HG03460 (cell line): Measurements from ENCODE around the gene CMC2.
A peak's percentile ranks its signal among the peaks of the same experiment; 100 is the strongest.

Experiments
- ATAC-seq: cut with Tn5 transposase; IDR thresholded peaks from one replicate; pipeline ENCODE4 v1.9.1; 2021; ENCODE audit not compliant: unreplicated experiment

The CMC2 gene

DNA sequence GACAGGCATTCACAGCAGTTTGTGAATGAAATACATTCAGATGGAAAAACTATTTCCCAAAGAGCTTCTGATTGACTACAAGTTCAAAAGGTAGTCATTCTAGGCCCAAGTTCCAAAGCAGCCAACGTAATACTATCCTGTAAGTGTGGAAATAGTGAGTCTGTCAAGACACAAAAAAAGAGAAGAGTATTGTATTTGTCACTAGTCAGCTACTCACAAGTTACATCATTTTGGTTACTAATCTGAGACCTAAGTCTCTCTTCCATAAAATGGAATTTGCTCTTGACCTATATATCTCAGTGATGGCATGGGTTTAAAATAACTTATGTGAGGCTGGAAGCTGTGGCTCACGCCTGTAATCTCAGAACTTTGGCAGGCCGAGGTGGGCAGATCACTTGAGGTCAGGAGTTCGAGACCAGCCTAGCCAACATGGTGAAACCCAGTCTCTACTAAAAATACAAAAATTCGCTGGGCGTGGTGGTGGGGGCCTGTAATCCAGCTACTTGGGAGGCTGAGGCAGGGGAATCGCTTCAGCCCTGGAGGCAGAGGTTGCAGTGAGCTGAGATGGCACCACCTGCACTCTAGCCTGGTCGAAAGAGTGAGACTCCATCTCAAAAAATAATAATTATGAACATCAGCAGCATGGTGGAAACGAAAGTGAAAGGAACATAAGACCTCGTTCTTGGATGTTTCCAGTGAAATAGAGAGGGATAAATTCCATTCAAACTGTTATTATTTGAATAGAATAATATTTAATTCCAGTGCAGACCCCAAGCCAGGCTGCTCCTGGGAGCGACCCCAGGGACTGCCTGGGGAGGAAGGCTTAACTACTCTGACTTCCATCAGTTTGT is 2.9 kb downstream of the CMC2 start:
- ATAC-seq = no peak

DNA sequence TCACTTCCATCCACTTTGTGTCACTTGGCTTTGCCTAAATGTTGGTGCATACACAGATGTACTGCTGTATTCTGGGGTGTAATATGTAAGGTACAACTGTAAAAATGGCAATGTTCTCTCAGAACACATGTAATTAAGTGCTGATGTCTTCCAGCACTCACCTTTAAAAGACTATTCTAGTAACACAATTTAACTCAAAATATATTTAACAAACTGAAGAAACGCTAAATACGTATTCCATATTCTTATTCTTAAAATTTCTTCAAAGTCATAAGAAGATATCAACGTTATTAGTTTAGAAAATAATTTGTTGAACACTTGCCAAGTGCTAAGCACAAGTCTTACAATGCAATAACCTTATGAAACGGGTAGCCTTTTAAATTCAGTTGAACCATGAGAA is 3.6 kb downstream of the CMC2 start:
- ATAC-seq = no peak

DNA sequence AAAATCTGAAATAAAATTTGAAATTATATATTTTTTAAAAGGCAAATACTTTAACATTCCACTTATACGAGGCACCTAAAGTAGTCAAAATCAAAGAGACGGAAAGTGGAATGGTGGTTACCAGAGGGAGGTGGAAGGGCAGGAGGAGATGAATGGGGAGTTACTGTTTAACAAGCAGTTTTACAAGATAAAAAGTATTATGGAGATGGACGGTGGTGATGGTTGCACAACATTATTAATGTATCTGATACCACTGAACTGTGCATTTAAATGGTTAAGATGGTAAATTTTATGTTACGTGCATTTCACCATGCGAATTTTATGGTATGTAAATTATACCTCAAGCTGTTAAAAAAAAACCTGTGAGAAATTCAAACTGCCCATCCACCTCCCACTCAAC is 5.4 kb downstream of the CMC2 start:
- ATAC-seq = no peak

DNA sequence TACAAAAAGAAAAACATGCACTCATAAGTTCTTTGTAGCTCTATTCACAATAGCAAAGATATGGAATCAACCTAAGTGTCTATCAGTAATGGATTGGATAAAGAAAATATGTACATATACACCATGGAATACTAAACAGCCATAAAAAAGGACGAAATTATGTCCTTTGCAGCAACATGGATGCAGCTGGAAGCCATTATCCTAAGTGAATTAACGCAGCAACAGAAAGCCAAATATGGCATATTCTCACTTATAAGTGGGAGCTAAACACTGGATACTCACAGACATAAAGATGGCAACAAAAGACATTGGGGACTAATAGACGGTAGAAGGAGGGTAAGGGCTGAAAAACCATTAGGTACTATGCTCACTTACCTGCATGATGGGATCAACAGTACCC is 5.8 kb downstream of the CMC2 start:
- no peak for ATAC-seq

DNA sequence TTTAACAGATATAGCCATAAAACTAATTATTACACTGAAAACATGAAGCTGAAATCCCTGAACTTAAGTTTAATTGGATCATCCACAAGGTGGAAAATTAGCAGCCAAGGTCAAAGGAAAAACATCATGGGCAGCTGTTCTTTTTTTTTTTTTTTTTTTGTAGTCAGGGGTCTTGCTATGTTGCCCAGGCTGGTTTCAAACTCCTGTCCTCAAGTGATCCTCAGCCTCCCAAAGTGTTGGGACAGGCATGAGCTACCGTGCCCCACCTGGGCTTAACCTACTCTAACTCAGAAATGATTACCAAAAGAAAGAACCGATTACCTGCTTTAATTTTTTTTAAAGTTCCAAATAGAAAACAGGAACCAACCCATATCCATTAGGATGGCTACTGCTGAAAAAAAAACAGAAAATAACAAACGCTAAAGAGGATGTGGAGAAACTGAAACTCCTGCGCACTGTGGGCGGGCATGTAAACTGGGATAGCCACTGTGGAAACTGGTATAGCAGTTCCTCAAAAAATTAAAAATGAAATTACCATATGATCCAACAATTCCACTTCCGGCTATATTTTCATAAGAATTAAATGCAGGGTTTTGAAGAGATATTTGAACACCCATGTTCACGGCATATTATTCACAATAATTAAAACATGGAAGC is 8.6 kb downstream of the CMC2 start:
- ATAC-seq = no peak

DNA sequence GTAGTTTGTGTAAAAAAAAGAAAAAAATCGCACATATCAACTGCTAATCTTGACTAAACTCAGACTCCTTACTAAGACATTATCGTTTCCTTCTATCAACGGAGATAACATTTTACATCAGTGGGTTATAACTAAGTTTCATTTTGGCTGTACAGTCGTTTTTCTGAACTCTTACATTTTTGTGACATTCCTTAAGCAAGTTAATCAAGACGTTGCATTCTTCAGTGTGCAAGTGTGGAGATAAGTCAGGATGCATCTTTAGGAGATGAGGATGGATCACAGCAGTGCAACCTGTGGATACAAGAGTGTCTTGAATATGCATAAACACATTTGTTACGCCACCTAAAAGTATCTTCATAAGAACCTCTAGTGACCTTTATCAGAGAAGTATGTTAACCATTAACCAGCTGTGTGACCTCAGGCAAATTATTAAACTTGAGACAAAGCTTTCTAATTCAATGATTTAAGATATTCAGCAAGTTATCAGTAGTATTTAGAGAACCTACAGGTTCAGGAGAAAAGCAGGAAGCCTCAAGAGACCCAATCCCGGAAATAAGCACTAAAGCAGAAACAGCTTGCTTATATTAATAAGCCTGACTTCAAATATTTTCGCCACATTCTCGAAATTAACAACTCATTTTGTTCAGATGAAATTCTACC is 9.4 kb downstream of the CMC2 start:
- ATAC-seq = peak; percentile 68

DNA sequence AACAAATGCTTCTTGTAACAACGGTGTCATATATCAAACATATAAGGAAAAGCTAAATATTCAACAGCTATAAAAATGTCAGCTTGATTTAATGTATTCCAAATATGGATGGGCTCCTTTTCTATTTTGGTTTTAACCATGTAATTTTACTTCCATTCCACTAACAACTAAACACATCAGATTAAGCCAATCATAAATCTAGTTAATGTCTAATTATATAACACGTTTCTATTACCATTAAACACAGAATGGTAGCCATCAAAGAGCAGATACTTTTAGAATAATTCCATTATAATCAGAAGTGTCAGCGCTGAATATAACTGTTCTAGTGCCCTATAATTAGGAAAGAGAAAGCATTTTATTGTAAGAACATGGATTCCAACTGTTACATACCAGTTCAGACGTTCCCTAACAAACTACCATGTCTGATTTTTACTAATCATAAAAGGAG is 10.0 kb downstream of the CMC2 start:
- ATAC-seq = peak; percentile 17

DNA sequence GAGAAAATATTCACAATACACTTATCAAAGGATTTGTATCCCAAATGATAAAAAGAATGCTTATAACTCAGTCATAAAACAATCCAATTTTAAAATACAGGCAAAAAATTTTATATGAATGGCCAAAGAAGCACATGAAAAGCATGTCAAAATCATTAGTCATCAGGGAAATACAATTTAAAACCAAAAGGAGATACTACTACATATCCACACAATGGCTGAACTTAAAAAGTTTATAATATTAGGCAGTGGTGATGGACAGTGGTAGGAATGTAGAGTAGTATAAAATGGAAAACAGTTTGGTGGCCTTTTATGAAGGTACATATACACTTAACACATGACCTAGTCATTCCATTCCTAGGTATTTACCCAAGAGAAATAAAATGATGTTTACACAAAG is 12.2 kb downstream of the CMC2 start:
- ATAC-seq = no peak

DNA sequence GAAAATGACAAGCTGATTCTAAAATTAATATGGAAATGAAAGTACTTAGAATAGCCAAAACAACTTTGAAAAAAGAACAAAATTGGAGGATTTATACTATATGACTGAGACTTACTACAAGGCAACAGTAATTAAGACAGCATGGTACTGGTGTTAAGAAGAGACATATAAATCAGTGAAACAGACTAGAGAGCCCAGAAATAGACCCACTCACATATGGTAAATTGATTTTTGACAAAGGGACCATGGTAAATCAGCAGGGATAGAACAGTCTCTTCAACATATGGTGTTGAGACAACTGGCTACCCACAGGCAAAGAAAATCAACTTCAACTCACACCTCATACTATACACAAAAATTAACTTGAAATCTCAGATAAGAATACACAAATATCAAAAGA is 12.9 kb downstream of the CMC2 start:
- ATAC-seq = no peak

DNA sequence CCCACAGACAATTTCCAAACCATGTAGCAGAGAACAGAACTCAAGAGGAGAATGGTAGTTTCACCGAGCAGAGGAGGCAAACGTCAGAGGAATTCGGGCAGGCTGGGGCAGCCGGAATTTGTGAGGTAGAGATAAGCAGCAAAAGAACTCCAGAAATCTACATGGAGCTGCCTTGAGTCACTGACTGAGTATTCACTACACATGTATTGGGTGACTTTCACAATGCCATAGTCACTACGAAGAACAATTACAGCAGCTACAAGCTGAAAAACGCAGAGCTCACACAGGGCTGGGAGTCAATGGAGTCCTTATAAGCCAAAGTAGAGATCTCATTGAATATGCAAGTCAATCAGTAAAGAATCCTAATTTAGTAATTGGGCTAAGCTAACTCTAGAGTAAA is 13.4 kb downstream of the CMC2 start:
- ATAC-seq = no peak

DNA sequence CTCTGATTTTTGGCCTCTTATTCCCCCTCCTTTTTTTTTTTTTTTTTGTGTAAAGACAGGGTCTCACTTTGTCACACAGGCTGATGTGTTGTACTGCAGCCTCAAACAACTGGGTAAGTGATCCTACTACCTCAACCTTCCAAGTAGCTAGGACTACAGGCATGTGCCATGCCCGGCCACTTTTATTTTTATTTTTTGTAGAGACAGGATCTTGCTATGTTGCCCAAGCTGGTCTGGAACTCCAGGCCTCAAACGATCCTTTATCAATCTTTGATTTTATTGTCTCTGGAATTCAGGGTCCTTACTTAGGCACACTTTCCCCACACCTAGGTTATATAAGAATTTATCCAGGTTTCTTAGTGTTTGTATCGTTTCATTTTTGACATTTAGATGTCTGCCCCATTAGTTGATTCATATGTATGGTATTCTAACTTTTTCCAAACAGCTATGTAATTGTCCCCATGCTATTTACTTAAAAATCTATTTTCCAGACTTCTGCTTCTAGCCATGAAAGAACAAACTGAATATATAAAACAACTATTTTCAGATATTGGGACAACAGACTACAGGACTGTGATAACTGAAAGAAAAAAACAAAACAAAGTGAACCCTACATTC is 13.9 kb downstream of the CMC2 start:
- ATAC-seq = no peak

DNA sequence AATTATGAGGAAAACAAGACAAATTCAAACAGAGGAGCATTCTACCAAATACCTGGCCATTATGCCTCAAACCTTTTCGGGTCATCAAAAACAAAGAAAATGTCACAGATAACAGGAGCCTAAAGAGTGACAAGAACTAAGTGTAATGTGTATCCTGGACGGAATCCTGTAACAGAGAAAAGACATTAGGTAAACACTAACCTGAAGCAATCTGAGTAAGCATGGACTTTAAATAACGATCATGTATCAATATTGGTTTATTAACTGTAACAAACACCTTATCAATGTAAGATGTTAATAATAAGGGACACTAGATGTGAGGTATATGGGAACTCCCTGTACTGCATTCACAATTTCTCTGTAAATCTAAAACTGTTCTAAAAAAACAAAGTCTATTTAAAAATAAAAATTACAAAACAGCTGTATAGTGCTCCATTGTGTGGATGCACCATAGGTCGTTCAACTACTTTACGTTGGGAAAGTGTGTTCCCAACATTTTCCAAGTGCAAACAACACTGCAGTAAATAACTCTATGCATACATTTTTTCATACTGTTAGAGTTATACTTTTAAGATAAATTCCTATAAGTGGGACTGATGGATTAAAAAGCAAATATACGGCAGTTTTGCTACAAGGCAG is 14.8 kb downstream of the CMC2 start:
- no peak for ATAC-seq

DNA sequence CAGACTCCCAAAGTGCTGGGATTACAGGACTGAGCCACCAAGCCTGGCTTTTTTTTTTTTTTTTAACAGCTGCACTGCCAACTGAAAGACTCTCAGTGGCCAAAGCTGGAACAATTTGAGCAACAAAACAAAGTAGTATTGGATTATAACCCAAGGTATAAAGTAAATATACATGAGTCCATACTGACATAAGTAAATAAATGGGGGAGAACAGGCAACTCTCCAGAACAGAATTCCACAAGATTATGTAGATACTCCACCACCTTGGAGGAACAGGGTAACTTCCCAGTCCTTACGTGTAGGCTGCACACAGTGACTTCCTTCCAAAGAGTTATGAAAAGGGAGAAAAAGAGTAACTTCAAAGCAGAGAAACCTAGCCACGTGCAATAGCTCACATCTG is 15.7 kb downstream of the CMC2 start:
- ATAC-seq = no peak

DNA sequence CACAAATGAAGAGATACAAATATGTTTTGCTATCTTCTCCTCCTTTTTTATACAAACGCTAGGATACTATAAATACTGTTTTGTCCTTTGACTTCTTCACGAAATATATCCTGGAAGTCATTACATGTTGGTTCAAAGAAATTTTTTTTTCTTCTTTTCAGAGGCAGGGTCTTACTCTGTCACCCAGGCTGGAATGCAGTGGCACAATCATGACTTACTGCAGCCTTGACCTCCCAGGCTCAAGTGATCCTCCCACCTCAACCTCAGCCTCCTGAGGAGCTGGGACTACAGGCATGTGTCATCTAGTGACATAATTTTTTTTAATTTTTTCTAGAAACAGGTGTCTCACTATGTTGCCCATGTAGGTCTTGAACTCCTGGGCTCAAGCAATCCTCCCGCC is 16.1 kb downstream of the CMC2 start:
- ATAC-seq = no peak

DNA sequence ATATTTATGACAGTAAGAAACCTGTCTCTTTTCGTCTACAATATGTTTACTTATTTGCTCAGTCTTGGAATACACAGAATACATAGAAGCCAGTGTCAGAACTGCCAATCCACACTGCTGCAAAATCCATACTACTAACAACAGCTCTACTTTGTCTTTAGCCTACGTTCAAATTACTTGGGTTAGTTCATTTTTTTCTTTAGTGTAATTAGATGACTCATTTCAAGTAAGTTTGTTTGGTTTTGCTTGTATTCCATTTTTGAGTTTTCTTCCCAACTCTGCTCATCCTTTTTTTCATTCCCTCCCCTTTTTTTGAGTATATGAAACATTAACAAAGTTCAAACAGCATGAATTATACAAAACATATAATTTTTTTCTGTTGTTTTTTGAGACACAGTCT is 16.9 kb downstream of the CMC2 start:
- no peak for ATAC-seq

DNA sequence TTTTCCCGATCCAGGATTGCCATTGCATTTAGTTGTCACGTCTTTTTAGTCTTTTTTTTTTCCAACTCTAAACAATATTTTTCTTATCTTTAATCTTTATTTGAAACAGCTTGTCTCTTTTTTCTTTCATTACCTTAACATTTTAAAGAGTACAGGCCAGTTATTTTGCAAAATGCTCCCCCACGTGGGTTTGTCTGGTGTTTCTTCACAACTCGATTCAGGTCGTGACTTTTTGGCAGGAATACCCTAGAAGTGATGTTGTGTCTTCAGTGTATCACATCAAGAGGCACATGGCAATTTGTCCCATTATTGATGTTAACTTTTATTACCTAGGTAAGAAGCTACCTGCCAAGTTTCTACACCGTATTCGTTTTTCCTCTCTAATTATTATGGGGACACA is 17.9 kb downstream of the CMC2 start:
- ATAC-seq = no peak

DNA sequence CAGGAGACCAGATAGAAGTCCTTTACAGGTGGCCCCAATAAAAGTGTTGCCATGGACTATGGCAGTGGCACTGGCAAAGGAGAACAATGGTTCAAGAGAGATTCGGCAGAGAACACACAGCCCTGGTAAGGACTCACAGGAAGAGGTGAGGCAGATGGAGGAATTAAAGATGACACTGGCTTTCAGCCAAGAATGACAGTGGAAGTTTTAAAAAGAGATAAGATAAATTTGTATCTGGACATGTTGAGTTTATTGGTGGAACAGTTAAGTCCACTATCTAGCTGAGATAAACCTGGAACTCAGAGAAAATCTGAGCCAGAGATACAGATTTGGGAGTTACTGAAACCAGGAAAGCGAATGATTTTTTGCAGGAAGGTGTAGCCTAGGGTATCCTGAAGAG is 20.1 kb downstream of the CMC2 start:
- no peak for ATAC-seq

DNA sequence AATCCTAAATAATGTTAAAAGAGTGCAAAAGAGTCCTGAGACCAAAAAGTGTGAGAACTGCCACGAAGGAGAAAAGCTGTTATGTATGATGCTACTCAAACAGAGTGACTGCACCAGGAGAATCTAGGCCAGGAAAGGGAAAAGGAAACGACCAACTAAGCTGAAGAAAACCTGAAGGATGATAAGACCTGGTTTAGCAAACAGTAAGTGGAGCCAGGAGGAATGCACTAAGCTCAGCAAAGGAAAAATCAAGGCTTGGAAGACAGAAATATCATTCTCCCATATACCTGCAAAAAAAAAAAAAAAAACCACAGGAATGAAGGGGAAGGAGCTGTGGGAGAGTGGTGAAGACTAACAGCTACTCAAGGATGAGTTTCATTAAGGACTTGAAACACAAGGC is 21.1 kb downstream of the CMC2 start:
- ATAC-seq = no peak

DNA sequence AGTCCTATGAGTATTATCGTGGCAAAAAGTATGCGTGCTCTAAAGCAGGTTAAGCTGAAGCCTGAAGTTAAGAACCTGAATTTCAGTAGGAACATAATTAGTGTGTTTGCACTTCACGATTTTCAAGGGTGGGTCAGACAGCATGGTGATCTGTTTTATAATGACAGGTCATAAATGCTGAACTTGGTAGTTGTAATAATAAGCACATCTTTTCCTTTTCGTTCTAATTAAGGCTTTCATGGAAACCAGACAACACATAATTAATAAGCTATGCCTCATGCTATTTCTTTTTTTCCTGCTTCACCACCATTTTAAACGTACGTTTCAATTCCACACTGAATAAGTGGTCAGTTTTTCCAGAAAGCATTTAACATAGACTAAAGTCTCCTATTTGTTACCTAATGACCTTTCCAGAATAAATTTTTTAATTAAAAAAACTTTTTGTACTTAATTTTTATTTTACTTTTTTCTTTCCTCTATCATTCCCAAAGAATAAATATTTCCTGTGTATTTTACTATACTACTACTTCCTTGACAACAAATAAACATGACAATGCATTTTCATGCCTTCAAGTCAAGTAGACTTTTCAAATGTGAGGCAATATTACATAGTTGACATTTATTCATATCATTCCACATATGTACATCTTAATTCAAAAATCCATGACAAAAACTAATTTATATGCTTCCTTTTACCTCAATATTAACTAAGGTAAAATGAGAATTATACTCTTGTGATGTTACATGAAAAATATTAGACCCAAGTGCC is 22.4 kb downstream of the CMC2 start:
- no peak for ATAC-seq

DNA sequence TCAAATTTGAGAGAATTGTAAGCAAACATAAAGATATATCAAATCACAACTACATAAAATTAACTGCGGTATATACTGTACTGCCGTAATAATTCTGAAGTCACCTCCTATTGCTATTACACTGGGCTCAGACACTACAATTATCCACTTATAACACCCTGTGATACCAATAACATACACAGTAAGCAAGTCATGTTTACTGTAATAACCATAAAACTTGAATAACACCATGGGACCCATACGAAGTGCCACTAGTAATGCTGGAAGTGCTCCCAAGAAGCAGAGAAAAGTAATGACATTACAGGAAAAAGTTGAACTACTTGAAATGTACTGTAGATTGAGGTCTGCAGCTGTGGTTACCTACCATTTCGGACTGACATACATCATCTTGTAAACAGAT is 24.0 kb downstream of the CMC2 start:
- no peak for ATAC-seq
